Progenitor cell of endocrine pancreas (in vitro differentiated cells): ENCODE results near the gene DAND5. TPM values are rescaled to one million over a fixed set of nuclear protein-coding genes. Genes with fewer than 3 reads are reported as not detected.

Experiments
- DNase-seq: peaks from one replicate; pipeline ENCODE4 v3.0.0; 2021; ENCODE audit warnings: low spot score; ENCODE audit not compliant: unreplicated experiment
- H3K27ac Mint-ChIP-seq: 2 replicates; pipeline ENCODE4 v1.8.0; 2021; ENCODE audit warnings: mild to moderate bottlenecking, moderate library complexity, mixed read lengths
- H3K27me3 Mint-ChIP-seq: 2 replicates; pipeline ENCODE4 v1.8.0; 2021; ENCODE audit warnings: mixed read lengths
- H3K36me3 Mint-ChIP-seq: 2 replicates; pipeline ENCODE4 v1.8.0; 2022; ENCODE audit warnings: mixed read lengths; ENCODE audit not compliant: insufficient read depth
- H3K4me1 Mint-ChIP-seq: 2 replicates; pipeline ENCODE4 v1.8.0; 2021; ENCODE audit warnings: low read depth, mixed read lengths
- H3K4me3 Mint-ChIP-seq: 2 replicates; pipeline ENCODE4 v1.8.0; 2021; ENCODE audit warnings: low read depth, mild to moderate bottlenecking, moderate library complexity, mixed read lengths
- H3K9me3 Mint-ChIP-seq: 2 replicates; pipeline ENCODE4 v1.8.0; 2021; ENCODE audit warnings: low read depth, mixed read lengths
- total RNA-seq: library from RNA; stranded (reverse); gene quantifications from 2 replicates; pipeline ENCODE4 v1.2.1, GENCODE V29; 2021
- TF ChIP-seq, protein P1 (sequence below): fragments of 200-600 bp; sonication (generic); IDR thresholded peaks from one replicate; pipeline ENCODE4 v1.5.0; 2021; ENCODE audit warnings: antibody characterized with exemption, mild to moderate bottlenecking; ENCODE audit not compliant: unreplicated experiment

The DAND5 gene
- total RNA-seq, 1 donor from 2014 or later: not detected

DNA sequence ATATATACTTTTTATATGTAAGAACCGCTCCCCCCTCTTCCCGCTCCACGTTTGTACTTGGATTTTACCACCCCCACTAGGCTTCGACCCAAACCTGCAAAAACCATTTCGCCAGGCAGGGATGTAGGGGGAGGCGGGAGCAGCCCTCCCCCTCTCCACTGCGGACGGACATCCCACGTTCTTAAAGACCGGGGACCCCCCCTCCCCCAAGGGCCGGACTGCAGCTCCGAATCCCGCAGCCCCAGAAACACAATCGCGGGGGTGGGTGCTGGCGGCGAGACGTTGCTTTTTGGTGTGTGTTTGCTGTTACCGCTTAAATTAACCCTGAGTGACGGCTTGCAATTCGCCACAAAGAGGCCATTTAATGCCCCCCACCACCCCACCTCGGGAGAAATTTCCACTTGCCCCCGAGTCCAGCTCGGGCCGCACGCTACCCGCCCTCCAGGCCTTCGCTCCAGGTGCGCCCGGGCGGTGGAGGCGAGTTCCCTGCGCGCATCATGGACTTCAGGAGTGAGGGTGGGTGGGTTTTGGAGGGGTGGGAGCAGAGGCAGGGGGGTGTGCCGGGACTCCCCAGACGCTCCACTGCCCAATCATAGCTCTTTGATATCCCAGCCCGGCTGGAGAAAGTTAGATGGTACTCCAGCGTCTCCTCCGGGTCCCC, 41.7 kb downstream of the DAND5 start:
- no peak overlapping the region for H3K4me3 Mint-ChIP-seq
- TF ChIP-seq, protein P1, sequence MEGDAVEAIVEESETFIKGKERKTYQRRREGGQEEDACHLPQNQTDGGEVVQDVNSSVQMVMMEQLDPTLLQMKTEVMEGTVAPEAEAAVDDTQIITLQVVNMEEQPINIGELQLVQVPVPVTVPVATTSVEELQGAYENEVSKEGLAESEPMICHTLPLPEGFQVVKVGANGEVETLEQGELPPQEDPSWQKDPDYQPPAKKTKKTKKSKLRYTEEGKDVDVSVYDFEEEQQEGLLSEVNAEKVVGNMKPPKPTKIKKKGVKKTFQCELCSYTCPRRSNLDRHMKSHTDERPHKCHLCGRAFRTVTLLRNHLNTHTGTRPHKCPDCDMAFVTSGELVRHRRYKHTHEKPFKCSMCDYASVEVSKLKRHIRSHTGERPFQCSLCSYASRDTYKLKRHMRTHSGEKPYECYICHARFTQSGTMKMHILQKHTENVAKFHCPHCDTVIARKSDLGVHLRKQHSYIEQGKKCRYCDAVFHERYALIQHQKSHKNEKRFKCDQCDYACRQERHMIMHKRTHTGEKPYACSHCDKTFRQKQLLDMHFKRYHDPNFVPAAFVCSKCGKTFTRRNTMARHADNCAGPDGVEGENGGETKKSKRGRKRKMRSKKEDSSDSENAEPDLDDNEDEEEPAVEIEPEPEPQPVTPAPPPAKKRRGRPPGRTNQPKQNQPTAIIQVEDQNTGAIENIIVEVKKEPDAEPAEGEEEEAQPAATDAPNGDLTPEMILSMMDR: no peak
- no peak overlapping the region for H3K27ac Mint-ChIP-seq
- no peaks in the 10 kb centered on the region for H3K9me3 Mint-ChIP-seq
- peaks cover 88% of the 10 kb centered on the region for H3K27me3 Mint-ChIP-seq
- H3K36me3 Mint-ChIP-seq: no peaks in the 10 kb centered on the region
- no peak for DNase-seq
- no peaks in the 10 kb centered on the region for H3K4me1 Mint-ChIP-seq

DNA sequence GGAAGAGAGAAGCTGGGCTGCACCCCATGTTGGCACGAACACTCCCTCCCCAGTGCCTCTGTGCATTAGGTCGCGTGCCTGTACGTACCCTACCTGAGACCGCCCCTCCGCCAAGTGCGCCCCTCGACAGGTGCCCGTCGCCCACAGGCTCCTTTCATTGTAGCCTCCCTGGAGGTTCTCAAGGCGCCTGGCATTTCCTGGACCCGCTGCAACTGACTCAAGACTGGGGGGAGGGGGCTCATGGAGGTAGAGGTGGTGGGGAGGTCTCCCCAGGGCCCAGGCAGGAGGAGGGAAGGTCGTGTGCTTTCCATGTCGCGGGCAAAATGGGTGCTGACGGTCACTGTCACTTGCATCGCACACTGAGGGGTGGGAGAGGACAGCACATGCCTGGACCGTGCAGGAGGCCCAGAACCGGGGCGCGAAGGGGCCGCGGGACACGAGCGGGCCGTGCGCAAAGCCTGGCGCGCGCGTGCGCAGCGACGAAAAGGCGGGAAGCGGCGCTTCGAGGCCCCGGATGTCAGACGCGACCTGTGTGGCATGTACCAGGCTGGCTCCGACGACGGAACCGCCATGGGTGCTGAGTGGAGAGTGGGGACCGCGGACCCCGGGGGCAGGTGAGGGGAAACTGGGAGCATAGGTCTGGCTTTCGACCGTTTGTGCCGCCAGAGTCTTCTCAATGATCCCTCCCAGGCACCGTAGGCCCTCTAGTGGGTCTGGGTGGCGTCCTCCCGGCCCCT, 42.4 kb downstream of the DAND5 start:
- no peak overlapping the region for H3K4me3 Mint-ChIP-seq
- no peaks in the 10 kb centered on the region for H3K36me3 Mint-ChIP-seq
- no peaks in the 10 kb centered on the region for H3K9me3 Mint-ChIP-seq
- TF ChIP-seq, protein P1: no peak
- peaks cover 92% of the 10 kb centered on the region for H3K27me3 Mint-ChIP-seq
- no peak overlapping the region for H3K27ac Mint-ChIP-seq
- H3K4me1 Mint-ChIP-seq: no peaks in the 10 kb centered on the region
- DNase-seq: no peak

DNA sequence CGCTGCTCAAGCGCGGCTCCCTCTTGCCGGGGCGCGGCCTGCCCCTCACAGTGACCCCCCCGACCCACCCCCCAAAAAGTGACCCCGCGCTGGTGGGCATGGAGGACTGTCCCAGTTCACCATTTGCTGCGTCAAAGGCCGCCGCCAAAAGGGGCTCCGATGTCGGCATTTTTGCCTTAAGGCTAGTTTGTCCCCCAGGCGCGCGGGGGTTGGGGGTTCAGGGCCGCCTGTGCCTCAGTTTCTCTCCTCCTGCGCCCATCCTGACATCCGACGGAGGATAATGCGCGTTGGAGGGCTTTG, 43.0 kb downstream of the DAND5 start:
- H3K36me3 Mint-ChIP-seq: no peaks in the 10 kb centered on the region
- H3K4me3 Mint-ChIP-seq: no peak overlapping the region
- peak overlapping the region; percentile 31 for H3K27ac Mint-ChIP-seq
- no peaks in the 10 kb centered on the region for H3K9me3 Mint-ChIP-seq
- H3K4me1 Mint-ChIP-seq: no peaks in the 10 kb centered on the region
- H3K27me3 Mint-ChIP-seq: peaks cover 93% of the 10 kb centered on the region
- TF ChIP-seq, protein P1: no peak
- no peak for DNase-seq

DNA sequence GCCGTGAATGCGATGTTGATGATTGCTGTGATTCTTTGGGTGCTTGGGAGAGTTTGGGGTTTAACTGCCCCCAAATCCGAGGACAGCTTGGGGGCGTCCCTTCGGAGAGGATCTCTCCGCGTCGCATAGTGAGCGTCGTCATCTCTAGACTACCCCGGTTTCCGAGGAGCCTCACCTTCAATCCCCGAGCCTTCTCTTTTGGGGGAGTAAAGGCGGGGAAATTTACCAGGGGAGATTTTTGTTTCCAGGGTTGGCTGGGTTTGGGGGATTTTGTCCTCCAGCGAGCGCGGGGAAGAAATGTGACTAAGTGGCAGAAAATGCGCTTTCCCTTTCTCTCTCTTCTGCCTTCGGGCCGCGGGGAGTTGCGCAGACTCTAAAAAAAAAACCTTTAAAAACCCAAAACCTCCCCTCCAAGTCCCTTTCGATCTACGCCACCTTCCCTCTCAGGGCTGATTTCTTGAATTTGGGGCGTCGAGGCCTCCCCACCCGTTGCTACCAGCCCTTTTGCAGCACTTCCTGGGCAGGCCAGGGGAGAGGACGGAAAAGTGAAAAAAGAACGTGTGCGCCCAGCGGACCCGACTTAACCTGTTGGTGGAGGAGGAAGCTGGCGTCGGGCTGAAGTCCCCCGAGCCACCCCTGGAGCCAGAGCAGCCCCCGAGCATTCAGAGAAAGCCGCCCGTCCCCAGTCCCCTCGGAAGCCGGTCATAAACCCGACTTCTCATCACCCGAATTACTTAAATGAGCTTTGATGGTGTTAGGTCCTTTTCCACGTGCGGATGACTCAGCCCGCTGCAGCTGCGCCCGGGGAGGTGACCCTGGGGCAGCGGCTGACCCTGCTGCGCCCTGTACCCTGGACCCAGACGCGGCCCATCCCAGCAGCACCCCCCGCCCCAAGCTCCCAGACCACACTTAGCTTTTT, 43.6 kb downstream of the DAND5 start:
- peaks cover 93% of the 10 kb centered on the region for H3K27me3 Mint-ChIP-seq
- peak overlapping the region; percentile 31 for H3K27ac Mint-ChIP-seq
- DNase-seq: no peak
- H3K36me3 Mint-ChIP-seq: no peaks in the 10 kb centered on the region
- no peaks in the 10 kb centered on the region for H3K4me1 Mint-ChIP-seq
- no peak overlapping the region for H3K4me3 Mint-ChIP-seq
- TF ChIP-seq, protein P1: no peak
- no peaks in the 10 kb centered on the region for H3K9me3 Mint-ChIP-seq

DNA sequence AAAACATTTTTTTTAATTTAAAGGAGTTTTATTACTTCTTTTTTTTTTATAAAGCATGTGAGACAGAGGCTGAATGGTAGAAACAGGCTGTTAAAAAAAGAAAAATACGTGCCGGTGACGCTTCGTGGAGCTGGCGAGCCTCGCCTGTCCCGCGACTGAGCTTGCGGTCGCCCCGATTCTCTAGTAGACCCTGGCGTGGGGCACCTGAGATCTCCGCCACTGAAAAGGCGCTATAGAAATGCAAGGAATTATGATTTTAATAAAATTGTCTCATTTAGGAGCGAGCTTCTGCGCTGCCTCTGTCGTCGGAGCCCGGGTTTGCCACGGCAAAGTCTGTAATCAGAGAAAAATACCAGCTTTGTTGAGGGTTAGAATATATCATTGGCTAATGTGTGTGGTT, 44.3 kb downstream of the DAND5 start:
- H3K9me3 Mint-ChIP-seq: no peaks in the 10 kb centered on the region
- H3K4me3 Mint-ChIP-seq: no peak overlapping the region
- H3K27me3 Mint-ChIP-seq: peaks cover 93% of the 10 kb centered on the region
- H3K36me3 Mint-ChIP-seq: no peaks in the 10 kb centered on the region
- no peak overlapping the region for H3K27ac Mint-ChIP-seq
- no peaks in the 10 kb centered on the region for H3K4me1 Mint-ChIP-seq
- TF ChIP-seq, protein P1: no peak
- DNase-seq: no peak
